GM19395 (cell line): ENCODE results near the gene RPS19.
"Not testable (repeated sequence)": the region's sequence is repeated elsewhere in the genome, so short reads cannot be mapped to it uniquely, and the experiment has no call there.

ENCODE experiments used
- ATAC-seq: cut with Tn5 transposase; IDR thresholded peaks from one replicate; pipeline ENCODE4 v1.9.1; 2021; ENCODE audit warnings: mild to moderate bottlenecking, moderate library complexity; ENCODE audit not compliant: unreplicated experiment

Gene RPS19

DNA sequence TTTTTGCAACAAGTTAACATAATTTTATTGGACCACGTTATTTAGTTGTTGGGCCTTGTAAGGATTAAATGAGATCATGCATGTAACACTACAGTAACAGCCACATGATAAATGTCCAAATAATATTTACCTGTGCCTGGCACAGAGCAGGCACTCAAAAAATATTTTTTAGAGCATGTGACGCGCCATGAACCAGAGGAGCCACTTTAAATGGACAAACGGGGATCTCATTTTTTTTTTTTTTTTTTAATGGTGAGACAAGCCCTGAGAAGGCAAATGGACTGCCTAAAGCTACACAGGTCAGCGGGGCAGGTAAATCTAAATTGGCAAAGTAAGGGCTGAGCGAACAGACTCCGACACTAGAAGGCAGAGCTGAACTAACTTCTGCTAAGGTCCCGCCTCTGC, 840 bp upstream of the RPS19 start:
- no peak for ATAC-seq

DNA sequence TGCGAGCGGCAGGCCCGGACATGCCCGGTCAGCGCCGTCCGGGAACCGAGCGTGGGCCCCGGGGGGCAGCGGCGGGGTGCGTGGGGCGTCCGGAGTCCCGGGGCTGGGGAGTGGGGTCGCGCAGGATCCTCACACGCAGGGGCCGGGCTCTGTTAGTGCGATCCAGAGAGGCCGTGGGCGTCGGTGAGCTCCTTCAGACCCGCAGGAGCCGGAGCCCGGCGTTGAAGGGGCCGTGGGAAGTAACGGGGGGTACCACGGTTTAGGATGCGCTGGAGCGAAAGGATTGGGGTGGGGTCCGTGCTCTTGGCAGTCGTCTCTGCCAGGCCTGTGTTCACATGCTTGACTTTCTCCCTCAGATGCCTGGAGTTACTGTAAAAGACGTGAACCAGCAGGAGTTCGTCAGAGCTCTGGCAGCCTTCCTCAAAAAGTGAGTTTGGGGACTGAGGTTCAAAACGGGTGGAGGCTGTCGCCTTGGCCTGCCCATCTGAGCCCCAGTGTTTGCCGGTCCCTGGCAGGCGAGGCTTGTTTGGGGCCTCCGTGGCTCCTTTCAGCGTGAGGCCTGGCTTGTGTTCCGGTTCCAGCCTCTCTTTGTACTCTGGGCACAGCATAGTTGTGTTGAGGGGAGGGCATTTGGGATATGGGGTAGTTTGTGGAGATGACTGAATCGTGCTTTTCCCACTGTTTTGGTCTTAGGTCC, 512 bp downstream of the RPS19 start:
- ATAC-seq: no peak

- ATAC-seq: no peak
Measured at GRCh38 chr19:41861116-41861768, 1.2 kb downstream of the RPS19 start.

DNA sequence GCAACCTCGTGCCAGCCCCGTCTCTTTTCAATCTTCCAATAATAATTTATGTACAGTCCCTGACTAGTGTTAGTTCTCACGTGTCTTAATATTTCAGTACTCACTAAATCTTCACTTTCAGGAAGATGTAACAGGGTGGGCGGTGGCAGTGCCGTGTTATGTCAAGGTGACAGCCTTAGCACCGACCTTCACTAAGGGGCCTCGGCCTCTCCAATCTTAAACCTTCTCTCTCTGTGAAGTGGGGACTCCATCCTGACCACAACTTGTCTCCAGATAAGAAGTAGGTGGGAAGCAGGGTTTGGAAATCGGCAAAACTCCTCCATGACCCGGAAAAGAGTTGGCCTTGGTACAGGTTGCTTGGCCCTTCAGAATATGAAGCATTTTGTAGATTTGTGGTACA, 1.8 kb downstream of the RPS19 start:
- no peak for ATAC-seq

GRCh38 chr19:41862445-41862986, 2.5 kb downstream of the RPS19 start:
- ATAC-seq: no peak

GRCh38 chr19:41863209-41863931, 3.3 kb downstream of the RPS19 start:
- no peak for ATAC-seq

DNA sequence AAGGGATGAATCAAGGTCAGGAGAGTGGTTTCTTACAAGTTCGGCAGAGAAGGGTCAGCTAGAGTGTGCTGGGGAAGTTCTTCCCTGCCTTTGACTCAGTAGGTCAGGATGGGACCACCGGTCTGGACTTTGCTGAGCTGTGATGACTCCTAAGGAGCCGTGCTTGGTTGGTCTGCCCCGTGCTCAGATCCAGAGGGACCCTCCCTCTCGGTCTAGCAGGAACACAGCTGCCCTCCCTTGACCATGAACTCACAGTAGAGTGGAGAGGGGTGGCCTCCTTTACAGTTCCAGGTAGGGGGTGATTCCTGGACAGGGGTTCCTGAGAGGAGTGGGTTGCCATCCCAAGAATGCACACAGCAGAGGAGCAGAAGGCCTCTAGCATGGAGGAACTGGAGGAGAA, 4.3 kb downstream of the RPS19 start:
- no peak for ATAC-seq

- no peak for ATAC-seq
Measured at GRCh38 chr19:41866284-41866683, 6.2 kb downstream of the RPS19 start.

DNA sequence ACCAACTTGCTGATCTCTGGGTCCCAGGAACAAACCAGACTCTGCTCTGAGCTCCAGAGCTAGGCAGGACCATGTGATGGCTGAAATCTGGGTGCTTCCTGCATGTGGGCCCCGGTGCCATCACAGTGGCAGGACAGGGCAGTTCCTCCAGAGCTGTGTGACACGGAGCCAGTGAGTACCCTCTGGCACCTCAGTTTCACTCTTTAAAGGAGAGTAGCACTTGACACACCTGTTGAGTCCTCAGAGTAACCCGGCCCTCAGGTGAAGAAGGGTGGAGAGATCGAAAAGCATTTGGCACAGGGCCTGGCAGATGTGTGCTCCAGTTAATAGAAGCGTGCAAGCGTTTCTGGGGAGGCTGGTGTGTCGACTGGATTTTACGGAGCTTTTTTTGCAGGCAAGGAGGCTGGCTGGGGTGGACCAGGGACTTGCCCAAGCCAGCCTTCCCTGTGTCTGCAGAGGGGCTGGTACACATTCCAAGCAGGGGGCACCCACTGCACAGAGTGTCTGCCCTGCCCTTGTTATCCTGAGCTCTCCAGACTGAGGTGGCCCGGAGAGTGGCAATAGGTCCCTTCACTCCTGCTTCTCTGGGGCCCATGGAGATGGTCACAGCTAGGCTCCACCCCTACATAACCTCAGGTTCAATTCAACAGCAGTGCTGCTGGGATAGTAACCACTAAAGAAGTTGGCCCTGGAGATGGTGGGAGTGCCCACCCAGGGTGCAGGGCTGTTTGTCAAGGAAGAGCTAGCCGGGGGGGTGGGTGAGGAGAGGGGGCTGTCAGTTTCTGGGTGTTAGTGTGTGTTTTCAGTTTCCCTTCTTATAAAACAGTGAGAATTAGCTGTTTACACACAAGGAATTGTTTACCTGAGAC, 8.3 kb downstream of the RPS19 start:
- no peak for ATAC-seq

DNA sequence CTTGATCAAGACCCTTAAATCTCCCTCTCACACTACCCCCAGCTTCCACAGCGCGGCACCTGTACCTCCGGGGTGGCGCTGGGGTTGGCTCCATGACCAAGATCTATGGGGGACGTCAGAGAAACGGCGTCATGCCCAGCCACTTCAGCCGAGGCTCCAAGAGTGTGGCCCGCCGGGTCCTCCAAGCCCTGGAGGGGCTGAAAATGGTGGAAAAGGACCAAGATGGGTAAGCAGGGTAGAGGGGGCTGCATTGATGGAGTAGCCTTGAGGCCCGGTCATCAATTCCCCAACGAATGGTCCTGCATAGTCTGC, 8.9 kb downstream of the RPS19 start:
- no peak for ATAC-seq

DNA sequence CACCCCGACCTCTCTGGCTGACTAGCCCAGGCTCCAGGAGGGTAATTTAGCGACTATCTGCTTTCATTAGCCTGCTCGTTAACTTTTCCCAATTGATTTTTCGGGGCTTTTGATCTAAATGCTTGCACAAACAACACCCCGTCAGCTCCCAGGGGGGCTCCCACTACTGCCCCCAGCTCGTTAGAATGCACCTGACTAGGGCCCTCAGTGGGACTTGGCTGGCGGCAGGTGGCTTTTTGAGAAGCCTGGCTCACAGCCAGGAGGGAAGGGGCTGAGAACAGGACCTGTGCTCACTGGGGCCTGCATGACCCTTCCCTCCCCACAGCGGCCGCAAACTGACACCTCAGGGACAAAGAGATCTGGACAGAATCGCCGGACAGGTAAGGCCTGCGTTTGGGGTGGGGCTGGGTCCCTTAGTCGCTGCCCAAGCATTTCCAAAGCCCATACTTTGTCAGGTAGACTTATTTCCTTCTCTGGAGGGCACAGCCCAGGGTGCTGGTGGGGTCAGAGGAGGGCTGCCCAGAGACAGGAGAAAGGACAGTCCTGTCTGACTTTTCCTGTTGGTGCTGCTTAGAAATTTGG, 9.4 kb downstream of the RPS19 start:
- ATAC-seq: no peak

GRCh38 chr19:41870401-41870873, 10.4 kb downstream of the RPS19 start:
- no peak for ATAC-seq

DNA sequence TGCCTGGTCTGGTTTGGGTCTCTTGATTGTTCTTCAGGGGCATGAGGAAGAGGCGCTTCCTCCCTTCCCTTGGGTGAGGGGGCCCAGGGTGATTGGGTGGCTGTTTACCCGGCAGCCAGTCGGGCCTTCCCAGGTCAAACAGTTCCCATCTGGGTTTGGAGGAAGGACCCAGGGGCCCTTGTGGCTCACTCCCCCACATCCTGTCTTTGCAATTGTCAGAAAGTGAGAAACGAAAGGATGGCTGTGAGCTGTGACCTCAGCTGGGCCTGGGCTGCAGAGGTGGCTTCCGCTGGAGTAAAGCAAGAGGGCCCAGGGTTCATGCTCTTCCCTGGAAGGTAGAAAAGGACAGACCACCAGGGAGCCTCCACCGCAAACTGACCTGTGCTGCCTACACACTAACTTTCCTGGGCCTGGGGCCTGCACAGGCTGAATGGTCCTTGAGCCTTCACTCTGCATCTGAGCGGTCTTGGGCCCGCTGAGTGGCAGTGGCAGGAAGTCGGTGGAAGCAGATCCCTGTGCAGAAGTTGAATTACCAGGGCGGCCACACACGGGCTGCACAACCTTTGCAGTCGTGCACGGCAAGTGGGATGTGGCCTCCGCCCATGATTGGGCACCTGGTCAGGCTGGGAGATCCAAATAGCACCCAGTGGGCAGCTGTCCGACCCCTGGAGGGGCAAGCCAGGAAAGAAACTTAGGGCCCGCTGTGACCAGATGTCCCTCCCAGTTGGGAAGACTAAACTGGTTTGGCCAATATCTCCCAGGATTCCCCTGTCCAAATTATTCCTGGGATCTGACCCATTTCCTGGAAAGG, 11.7 kb downstream of the RPS19 start:
- ATAC-seq: peak; percentile 54

- no peak for ATAC-seq
Measured at GRCh38 chr19:41872384-41872774, 12.3 kb downstream of the RPS19 start.

DNA sequence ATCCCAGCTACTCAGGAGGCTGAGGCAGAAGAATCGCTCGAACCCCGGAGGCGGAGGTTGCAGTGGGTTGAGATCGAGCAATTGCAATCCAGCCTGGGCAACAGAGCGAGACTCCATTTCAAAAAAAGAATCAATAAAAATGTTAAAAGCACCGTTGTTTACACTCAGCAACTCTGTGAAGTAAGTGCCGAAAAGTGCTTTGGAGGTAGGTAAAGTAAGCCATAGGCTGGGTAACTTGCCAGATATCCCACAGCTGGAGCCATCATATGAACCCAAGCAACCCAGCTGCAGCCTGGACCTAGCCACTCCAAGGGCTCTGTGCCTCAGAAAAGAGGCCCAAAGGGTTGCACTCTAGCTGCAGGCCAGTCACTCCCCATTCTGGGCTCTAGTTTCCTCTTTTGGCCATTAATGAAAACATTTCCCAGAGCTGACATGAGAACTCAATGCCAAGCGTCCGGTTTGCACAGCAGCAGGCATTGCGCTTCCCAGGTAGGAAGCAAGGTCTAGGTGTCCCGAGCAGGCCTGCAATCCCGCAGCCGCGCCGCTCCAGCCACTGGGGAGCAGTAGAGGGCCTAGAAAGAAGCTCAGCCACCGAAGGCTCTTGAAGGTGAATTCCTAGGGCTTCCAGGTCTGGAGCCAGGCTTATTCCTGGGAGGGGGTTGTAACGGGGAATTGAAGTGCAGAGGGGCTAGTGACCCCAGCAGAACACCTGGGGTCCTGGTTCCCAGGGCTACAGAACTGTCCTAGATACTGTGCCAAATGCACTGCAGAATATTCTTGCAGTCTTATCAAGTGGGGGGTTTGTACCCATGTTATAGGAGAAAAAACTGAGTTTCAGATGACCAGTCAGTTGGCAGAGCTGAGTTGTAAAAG, 13.0 kb downstream of the RPS19 start:
- no peak for ATAC-seq

DNA sequence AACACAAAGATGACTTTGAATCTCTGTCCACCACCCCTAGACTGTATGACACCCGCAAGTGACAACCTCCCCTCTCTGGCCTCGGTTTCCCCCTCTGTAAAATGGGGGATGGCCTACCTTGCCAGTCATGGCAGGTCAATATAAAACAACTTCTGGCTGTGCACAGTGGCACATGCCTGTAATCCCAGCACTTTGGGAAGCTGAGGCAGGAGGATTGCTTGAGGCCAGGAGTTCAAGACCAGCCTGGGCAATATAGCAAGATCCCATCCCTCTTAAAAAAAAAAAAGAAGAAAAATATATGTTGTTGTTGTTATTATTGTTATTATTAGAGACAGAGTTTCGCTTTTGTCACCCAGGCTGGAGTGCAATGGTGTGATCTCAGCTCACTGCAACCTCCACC, 15.9 kb downstream of the RPS19 start:
- ATAC-seq: not testable (repeated sequence)

GRCh38 chr19:41876847-41877832, 17.1 kb downstream of the RPS19 start, which contains the start of gene CD79A:
Gene CD79A (plus strand): TSS chr19:41877279. CDS start chr19:41877305, 26 bp downstream.
- peak; percentile 52 for ATAC-seq
